ENCODE data around the gene SLC25A19.

DNA sequence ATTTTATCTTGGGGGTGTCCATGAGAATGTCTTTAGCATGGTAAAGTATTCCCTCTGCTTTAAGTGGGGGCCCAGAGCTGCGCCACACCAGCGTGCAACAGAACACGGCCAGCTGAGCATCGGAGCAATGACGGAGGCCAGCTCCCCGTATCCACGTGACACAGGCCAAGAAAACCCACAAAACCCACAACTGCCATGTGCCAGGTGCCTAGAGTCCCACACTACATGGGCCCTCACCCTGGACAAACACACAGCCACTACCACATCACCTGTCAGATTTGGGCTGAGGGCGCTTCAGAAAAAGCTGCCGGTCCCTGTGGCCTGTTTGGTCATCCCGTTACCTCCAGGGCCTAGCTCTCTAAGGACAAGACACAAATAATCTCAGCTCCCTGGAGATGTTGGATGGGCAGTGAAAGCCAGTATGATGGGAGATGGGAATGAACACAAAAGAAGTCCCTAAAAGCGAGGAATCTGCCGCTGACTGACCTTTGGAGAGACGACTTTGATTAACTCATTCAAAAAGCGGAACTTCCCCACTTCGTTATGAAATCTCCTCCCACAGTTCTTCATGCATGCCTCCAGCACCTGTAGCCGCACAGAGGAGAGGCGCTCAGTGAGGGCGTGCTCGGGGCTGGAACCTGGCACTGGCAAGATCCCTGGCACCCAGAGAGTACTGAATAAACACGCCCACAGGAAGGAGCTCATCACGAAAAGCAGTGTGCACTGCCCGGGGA is 44.9 kb downstream of the SLC25A19 start:
- TF ChIP-seq, protein P1, sequence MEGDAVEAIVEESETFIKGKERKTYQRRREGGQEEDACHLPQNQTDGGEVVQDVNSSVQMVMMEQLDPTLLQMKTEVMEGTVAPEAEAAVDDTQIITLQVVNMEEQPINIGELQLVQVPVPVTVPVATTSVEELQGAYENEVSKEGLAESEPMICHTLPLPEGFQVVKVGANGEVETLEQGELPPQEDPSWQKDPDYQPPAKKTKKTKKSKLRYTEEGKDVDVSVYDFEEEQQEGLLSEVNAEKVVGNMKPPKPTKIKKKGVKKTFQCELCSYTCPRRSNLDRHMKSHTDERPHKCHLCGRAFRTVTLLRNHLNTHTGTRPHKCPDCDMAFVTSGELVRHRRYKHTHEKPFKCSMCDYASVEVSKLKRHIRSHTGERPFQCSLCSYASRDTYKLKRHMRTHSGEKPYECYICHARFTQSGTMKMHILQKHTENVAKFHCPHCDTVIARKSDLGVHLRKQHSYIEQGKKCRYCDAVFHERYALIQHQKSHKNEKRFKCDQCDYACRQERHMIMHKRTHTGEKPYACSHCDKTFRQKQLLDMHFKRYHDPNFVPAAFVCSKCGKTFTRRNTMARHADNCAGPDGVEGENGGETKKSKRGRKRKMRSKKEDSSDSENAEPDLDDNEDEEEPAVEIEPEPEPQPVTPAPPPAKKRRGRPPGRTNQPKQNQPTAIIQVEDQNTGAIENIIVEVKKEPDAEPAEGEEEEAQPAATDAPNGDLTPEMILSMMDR (IDR thresholded peaks at IDR 0.05 in 4 of 5, conservative IDR thresholded peaks at IDR 0.05 in 1 of 5), result no peak
- TF ChIP-seq POLR2A (IDR thresholded peaks at IDR 0.05), result no peak
